ENCODE measurements around the gene DSCAML1.

DSCAML1 gene

GRCh38 chr11:117552626-117553025 is 244.4 kb downstream of the DSCAML1 start:
- no peak overlapping the region for H3K4me3 ChIP-seq
- in situ Hi-C loops (cut with MboI; ENCODE audit: low sequenced_read_pairs) = no loop called here
- H3K4me1 ChIP-seq = no peaks in the 10 kb centered on the region
- H3K36me3 ChIP-seq (replicated peaks) = no peaks in the 10 kb centered on the region
- peaks cover 25% of the 10 kb centered on the region for H3K27me3 ChIP-seq (ENCODE audit: low read depth)
- no peaks in the 10 kb centered on the region for H3K9me3 ChIP-seq
- DNase-seq (ENCODE audit: low spot score in 2 of 2) = no peak

GRCh38 chr11:117551761-117552343 is 245.2 kb downstream of the DSCAML1 start:
- Histone ChIP-seq H3K4me1 (peaks cover 6% of the 10 kb centered on the region), H3K27me3 (ENCODE audit: low read depth) (peaks cover 17% of the 10 kb centered on the region), H3K4me3 (no peak overlapping the region), H3K9me3 (no peaks in the 10 kb centered on the region), H3K36me3 (replicated peaks) (no peaks in the 10 kb centered on the region)
- no peak for DNase-seq (ENCODE audit: low spot score in 2 of 2)
- in situ Hi-C loops (cut with MboI; ENCODE audit: low sequenced_read_pairs) = no loop called here

- no peaks in the 10 kb centered on the region for H3K36me3 ChIP-seq (replicated peaks)
- no peaks in the 10 kb centered on the region for H3K9me3 ChIP-seq
- H3K27me3 ChIP-seq (ENCODE audit: low read depth) = peaks cover 12% of the 10 kb centered on the region
- H3K4me1 ChIP-seq = peaks cover 12% of the 10 kb centered on the region
- H3K4me3 ChIP-seq = no peak overlapping the region
- in situ Hi-C loops (cut with MboI; ENCODE audit: low sequenced_read_pairs) = no loop called here
- no peak for DNase-seq (ENCODE audit: low spot score in 2 of 2)
Observed at GRCh38 chr11:117550466-117550865, 246.6 kb downstream of the DSCAML1 start.

- no peaks in the 10 kb centered on the region for H3K36me3 ChIP-seq (replicated peaks)
- H3K9me3 ChIP-seq = no peaks in the 10 kb centered on the region
- in situ Hi-C loops (cut with MboI; ENCODE audit: low sequenced_read_pairs) = no loop called here
- no peak overlapping the region for H3K4me3 ChIP-seq
- peaks cover 12% of the 10 kb centered on the region for H3K4me1 ChIP-seq
- peaks cover 12% of the 10 kb centered on the region for H3K27me3 ChIP-seq (ENCODE audit: low read depth)
- DNase-seq (ENCODE audit: low spot score in 2 of 2) = no peak
Observed at GRCh38 chr11:117549417-117549816, 247.6 kb downstream of the DSCAML1 start.

- Histone ChIP-seq H3K9me3 (no peaks in the 10 kb centered on the region), H3K4me1 (peaks cover 12% of the 10 kb centered on the region), H3K36me3 (replicated peaks) (no peaks in the 10 kb centered on the region), H3K27me3 (ENCODE audit: low read depth) (peaks cover 9% of the 10 kb centered on the region), H3K4me3 (no peak overlapping the region)
- no peak for DNase-seq (ENCODE audit: low spot score in 2 of 2)
- in situ Hi-C loops (cut with MboI; ENCODE audit: low sequenced_read_pairs) = no loop called here
Observed at GRCh38 chr11:117548876-117549275, 248.1 kb downstream of the DSCAML1 start.

GRCh38 chr11:117547946-117548345 is 249.1 kb downstream of the DSCAML1 start:
- in situ Hi-C loops (cut with MboI; ENCODE audit: low sequenced_read_pairs) = no loop called here
- Histone ChIP-seq H3K36me3 (replicated peaks) (no peaks in the 10 kb centered on the region), H3K4me1 (peaks cover 12% of the 10 kb centered on the region), H3K27me3 (ENCODE audit: low read depth) (no peaks in the 10 kb centered on the region; the same call in 1 of the 2 replicates), H3K9me3 (no peaks in the 10 kb centered on the region), H3K4me3 (no peak overlapping the region)
- no peak for DNase-seq (ENCODE audit: low spot score in 2 of 2)

GRCh38 chr11:117547195-117547850 is 249.7 kb downstream of the DSCAML1 start:
- Histone ChIP-seq H3K4me1 (peaks cover 12% of the 10 kb centered on the region), H3K27me3 (ENCODE audit: low read depth) (no peaks in the 10 kb centered on the region; the same call in 1 of the 2 replicates), H3K36me3 (replicated peaks) (no peaks in the 10 kb centered on the region), H3K9me3 (no peaks in the 10 kb centered on the region), H3K4me3 (no peak overlapping the region)
- DNase-seq (ENCODE audit: low spot score in 2 of 2) = peak in 1 of 2 experiments; percentile 27
- in situ Hi-C loops (cut with MboI; ENCODE audit: low sequenced_read_pairs) = no loop called here

- in situ Hi-C loops (cut with MboI; ENCODE audit: low sequenced_read_pairs) = no loop called here
- Histone ChIP-seq H3K4me1 (peaks cover 12% of the 10 kb centered on the region), H3K27me3 (ENCODE audit: low read depth) (no peaks in the 10 kb centered on the region; the same call in 1 of the 2 replicates), H3K36me3 (replicated peaks) (no peaks in the 10 kb centered on the region), H3K9me3 (no peaks in the 10 kb centered on the region), H3K4me3 (no peak overlapping the region)
- DNase-seq (ENCODE audit: low spot score in 2 of 2) = peak; percentile 67 to 79
Observed at GRCh38 chr11:117546431-117547194, 250.4 kb downstream of the DSCAML1 start.

- H3K4me3 ChIP-seq = no peak overlapping the region
- no peaks in the 10 kb centered on the region for H3K36me3 ChIP-seq (replicated peaks)
- no peaks in the 10 kb centered on the region; the same call in 1 of the 2 replicates for H3K27me3 ChIP-seq (ENCODE audit: low read depth)
- peaks cover 12% of the 10 kb centered on the region for H3K4me1 ChIP-seq
- no peak for DNase-seq (ENCODE audit: low spot score in 2 of 2)
- in situ Hi-C loops (cut with MboI; ENCODE audit: low sequenced_read_pairs) = no loop called here
- H3K9me3 ChIP-seq = no peaks in the 10 kb centered on the region
Observed at GRCh38 chr11:117545706-117546105, 251.3 kb downstream of the DSCAML1 start.

- no peak for DNase-seq (ENCODE audit: low spot score in 2 of 2)
- Histone ChIP-seq H3K4me1 (peaks cover 12% of the 10 kb centered on the region), H3K9me3 (no peaks in the 10 kb centered on the region), H3K27me3 (ENCODE audit: low read depth) (no peaks in the 10 kb centered on the region; the same call in 1 of the 2 replicates), H3K4me3 (no peak overlapping the region), H3K36me3 (replicated peaks) (no peaks in the 10 kb centered on the region)
- in situ Hi-C loops (cut with MboI; ENCODE audit: low sequenced_read_pairs) = no loop called here
Observed at GRCh38 chr11:117544130-117544800, 252.8 kb downstream of the DSCAML1 start.

GRCh38 chr11:117541211-117541610 is 255.8 kb downstream of the DSCAML1 start:
- DNase-seq (ENCODE audit: low spot score in 2 of 2) = no peak
- Histone ChIP-seq H3K36me3 (replicated peaks) (no peaks in the 10 kb centered on the region), H3K4me1 (peaks cover under 1% of the 10 kb centered on the region), H3K9me3 (no peaks in the 10 kb centered on the region), H3K4me3 (no peak overlapping the region), H3K27me3 (ENCODE audit: low read depth) (peaks cover 3% of the 10 kb centered on the region)
- in situ Hi-C loops (cut with MboI; ENCODE audit: low sequenced_read_pairs) = no loop called here

GRCh38 chr11:117538263-117539135 is 258.5 kb downstream of the DSCAML1 start:
- no peak for DNase-seq (ENCODE audit: low spot score in 2 of 2)

GRCh38 chr11:117535850-117536411 is 261.1 kb downstream of the DSCAML1 start:
- peaks cover 12% of the 10 kb centered on the region for H3K27me3 ChIP-seq (ENCODE audit: low read depth)
- H3K4me3 ChIP-seq = no peak overlapping the region
- no peak for DNase-seq (ENCODE audit: low spot score in 2 of 2)
- H3K9me3 ChIP-seq = no peaks in the 10 kb centered on the region
- H3K4me1 ChIP-seq = no peaks in the 10 kb centered on the region
- H3K36me3 ChIP-seq (replicated peaks) = no peaks in the 10 kb centered on the region
- in situ Hi-C loops (cut with MboI; ENCODE audit: low sequenced_read_pairs) = no loop called here

More at GRCh38 chr11:117538263-117539135, 258.5 kb downstream of the DSCAML1 start:
- no peaks in the 10 kb centered on the region for H3K36me3 ChIP-seq (replicated peaks)
- H3K27me3 ChIP-seq (ENCODE audit: low read depth) = peaks cover 5% of the 10 kb centered on the region
- no peaks in the 10 kb centered on the region for H3K4me1 ChIP-seq
- no peaks in the 10 kb centered on the region for H3K9me3 ChIP-seq
- in situ Hi-C loops (cut with MboI; ENCODE audit: low sequenced_read_pairs) = no loop called here
- H3K4me3 ChIP-seq = no peak overlapping the region

All from HAP-1 (cell line).